ENCODE data around the gene HS6ST2. TPM values are rescaled to one million over a fixed set of nuclear protein-coding genes. Genes with fewer than 3 reads are reported as not detected.

The HS6ST2 gene
- total RNA-seq, 1 donor from 2014 or later = 1.1 TPM

- no peaks in the 10 kb centered on the region for H3K9me3 Mint-ChIP-seq (ENCODE audit: unreplicated experiment)
- peaks cover 21% of the 10 kb centered on the region for H3K4me1 Mint-ChIP-seq (ENCODE audit: unreplicated experiment)
- no peak overlapping the region for H3K27ac Mint-ChIP-seq (ENCODE audit: unreplicated experiment)
- H3K27me3 Mint-ChIP-seq (ENCODE audit: unreplicated experiment) = peaks cover 1% of the 10 kb centered on the region
- no peak for DNase-seq (ENCODE audit: low spot score)
- no peak overlapping the region for H3K4me3 Mint-ChIP-seq (ENCODE audit: unreplicated experiment)
- H3K36me3 Mint-ChIP-seq (ENCODE audit: low read depth, unreplicated experiment) = no peaks in the 10 kb centered on the region
- TF ChIP-seq CTCF (IDR thresholded peaks at IDR 0.05; ENCODE audit: unreplicated experiment) = no peak
Observed at GRCh38 chrX:132876523-132877338, 81.7 kb downstream of the HS6ST2 start.

GRCh38 chrX:132875650-132876522 lies 82.5 kb downstream of the HS6ST2 start:
- H3K27me3 Mint-ChIP-seq (ENCODE audit: unreplicated experiment) = peaks cover 1% of the 10 kb centered on the region

GRCh38 chrX:132862562-132862961 lies 95.9 kb downstream of the HS6ST2 start:
- no peaks in the 10 kb centered on the region for H3K9me3 Mint-ChIP-seq (ENCODE audit: unreplicated experiment)
- no peaks in the 10 kb centered on the region for H3K36me3 Mint-ChIP-seq (ENCODE audit: low read depth, unreplicated experiment)
- DNase-seq (ENCODE audit: low spot score) = no peak
- TF ChIP-seq CTCF (IDR thresholded peaks at IDR 0.05; ENCODE audit: unreplicated experiment) = no peak
- H3K27ac Mint-ChIP-seq (ENCODE audit: unreplicated experiment) = no peak overlapping the region
- H3K4me3 Mint-ChIP-seq (ENCODE audit: unreplicated experiment) = no peak overlapping the region
- H3K27me3 Mint-ChIP-seq (ENCODE audit: unreplicated experiment) = no peaks in the 10 kb centered on the region
- H3K4me1 Mint-ChIP-seq (ENCODE audit: unreplicated experiment) = peaks cover 6% of the 10 kb centered on the region

More at GRCh38 chrX:132875650-132876522, 82.5 kb downstream of the HS6ST2 start:
- Mint-ChIP-seq H3K4me1 (ENCODE audit: unreplicated experiment) (peaks cover 21% of the 10 kb centered on the region), H3K27ac (ENCODE audit: unreplicated experiment) (peak overlapping the region; percentile 20), H3K36me3 (ENCODE audit: low read depth, unreplicated experiment) (no peaks in the 10 kb centered on the region), H3K9me3 (ENCODE audit: unreplicated experiment) (no peaks in the 10 kb centered on the region), H3K4me3 (ENCODE audit: unreplicated experiment) (no peak overlapping the region)
- DNase-seq (ENCODE audit: low spot score) = no peak
- no peak for TF ChIP-seq CTCF (IDR thresholded peaks at IDR 0.05; ENCODE audit: unreplicated experiment)

GRCh38 chrX:132861076-132861475 lies 97.4 kb downstream of the HS6ST2 start:
- H3K4me1 Mint-ChIP-seq (ENCODE audit: unreplicated experiment) = peaks cover 6% of the 10 kb centered on the region
- no peaks in the 10 kb centered on the region for H3K36me3 Mint-ChIP-seq (ENCODE audit: low read depth, unreplicated experiment)
- no peaks in the 10 kb centered on the region for H3K27me3 Mint-ChIP-seq (ENCODE audit: unreplicated experiment)
- no peak for DNase-seq (ENCODE audit: low spot score)
- no peak for TF ChIP-seq CTCF (IDR thresholded peaks at IDR 0.05; ENCODE audit: unreplicated experiment)
- no peak overlapping the region for H3K27ac Mint-ChIP-seq (ENCODE audit: unreplicated experiment)
- no peaks in the 10 kb centered on the region for H3K9me3 Mint-ChIP-seq (ENCODE audit: unreplicated experiment)
- H3K4me3 Mint-ChIP-seq (ENCODE audit: unreplicated experiment) = no peak overlapping the region

Measured in endothelial cell (in vitro differentiated cells).